Stimulated activated CD8-positive, alpha-beta memory T cell treated with anti-CD3 and anti-CD28 coated beads, Interleukin-2, amount 100 ng/mL, for 1 hour (primary cell): Measurements from ENCODE around the gene SLC16A12.

Experiments used
- DNase-seq, 2 donors: peaks; one replicate each; pipeline ENCODE4 v3.0.0-alpha.2; 2020; ENCODE audit warnings: low read depth in 2 of 2

Gene SLC16A12

GRCh38 chr10:89513206-89513605, 22.2 kb downstream of the SLC16A12 start:
- no peak for DNase-seq

GRCh38 chr10:89505640-89506275, 29.6 kb downstream of the SLC16A12 start:
- no peak for DNase-seq

- no peak for DNase-seq
Measured at GRCh38 chr10:89504691-89505090, 30.7 kb downstream of the SLC16A12 start.

GRCh38 chr10:89503652-89504370, 31.6 kb downstream of the SLC16A12 start:
- DNase-seq, result no peak

GRCh38 chr10:89503151-89503550, 32.2 kb downstream of the SLC16A12 start:
- no peak for DNase-seq

- no peak for DNase-seq
Measured at GRCh38 chr10:89502549-89502948, 32.8 kb downstream of the SLC16A12 start.

- DNase-seq, result no peak
Measured at GRCh38 chr10:89494575-89494974, 40.8 kb downstream of the SLC16A12 start.

GRCh38 chr10:89494068-89494467, 41.3 kb downstream of the SLC16A12 start:
- no peak for DNase-seq

GRCh38 chr10:89491932-89492331, 43.5 kb downstream of the SLC16A12 start:
- no peak for DNase-seq

- no peak for DNase-seq
Measured at GRCh38 chr10:89490596-89491335, 44.6 kb downstream of the SLC16A12 start.

GRCh38 chr10:89482256-89482655, 53.1 kb downstream of the SLC16A12 start:
- no peak for DNase-seq

- no peak for DNase-seq
Measured at GRCh38 chr10:89481662-89482061, 53.7 kb downstream of the SLC16A12 start.

- no peak for DNase-seq
Measured at GRCh38 chr10:89479771-89480446, 55.5 kb downstream of the SLC16A12 start.

- DNase-seq, result no peak
Measured at GRCh38 chr10:89478739-89479654, 56.4 kb downstream of the SLC16A12 start.

- DNase-seq, result no peak
Measured at GRCh38 chr10:89478085-89478738, 57.2 kb downstream of the SLC16A12 start.

- no peak for DNase-seq
Measured at GRCh38 chr10:89476150-89476549, 59.2 kb downstream of the SLC16A12 start.

GRCh38 chr10:89475591-89475998, 59.8 kb downstream of the SLC16A12 start:
- no peak for DNase-seq

GRCh38 chr10:89475125-89475524, 60.3 kb downstream of the SLC16A12 start:
- no peak for DNase-seq

- DNase-seq, result no peak
Measured at GRCh38 chr10:89474452-89474851, 60.9 kb downstream of the SLC16A12 start.

GRCh38 chr10:89471110-89471809, 64.1 kb downstream of the SLC16A12 start:
- DNase-seq, result no peak
